Measurements from ENCODE around the gene EPHA2.

The EPHA2 gene

DNA sequence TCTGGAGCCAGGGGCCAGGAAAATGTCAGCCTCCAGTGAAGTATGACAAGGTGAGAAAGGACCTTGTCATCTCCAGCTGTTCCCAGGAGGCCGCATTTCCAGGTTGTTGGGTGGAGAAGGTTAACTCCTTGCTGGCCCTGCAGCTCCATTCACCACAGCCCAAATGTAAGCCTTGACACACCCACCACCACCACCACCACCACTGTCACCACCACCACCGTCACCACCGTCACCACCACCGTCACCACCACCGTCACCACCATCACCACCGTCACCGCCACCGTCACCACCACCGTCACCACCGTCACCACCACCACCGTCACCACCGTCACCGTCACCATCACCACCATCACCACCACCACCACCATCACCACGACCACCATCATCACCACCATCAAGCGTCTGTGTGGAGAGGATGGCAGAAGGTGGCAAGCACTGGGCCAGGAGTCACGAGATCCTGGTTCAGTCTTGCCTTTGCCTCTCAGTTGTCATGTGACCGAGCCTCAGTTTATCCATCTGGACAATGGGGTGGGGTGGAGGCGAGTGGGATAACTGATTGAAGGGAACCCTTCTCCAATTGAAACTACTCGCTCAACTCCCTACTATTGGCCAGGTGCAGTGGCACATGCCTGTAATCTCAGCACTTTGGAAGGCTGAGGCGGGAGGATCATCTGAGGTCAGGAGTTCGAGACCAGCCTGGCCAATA is 61.3 kb downstream of the EPHA2 start:
- no peaks in the 10 kb centered on the region for H3K79me2 ChIP-seq
- H3K4me2 ChIP-seq (ENCODE audit: low read length): no peak overlapping the region
- no peak overlapping the region for H3K27ac ChIP-seq
- H3K9ac ChIP-seq: no peak overlapping the region
- no peak overlapping the region for H2AFZ ChIP-seq
- H3K27me3 ChIP-seq (ENCODE audit: control insufficient read depth, insufficient read depth, low read length): no peaks in the 10 kb centered on the region
- TF ChIP-seq CTCF (IDR thresholded peaks at IDR 0.05): no peak
- H3K36me3 ChIP-seq (ENCODE audit: control insufficient read depth, insufficient read depth, low read length): no peaks in the 10 kb centered on the region
- H3K4me1 ChIP-seq: no peaks in the 10 kb centered on the region
- no peak overlapping the region for H3K4me3 ChIP-seq (ENCODE audit: low read depth, low read length)
- no peaks in the 10 kb centered on the region for H3K9me3 ChIP-seq (ENCODE audit: control insufficient read depth, low read length)

- no peak overlapping the region for H3K4me2 ChIP-seq (ENCODE audit: low read length)
- no peaks in the 10 kb centered on the region for H3K79me2 ChIP-seq
- H3K9me3 ChIP-seq (ENCODE audit: control insufficient read depth, low read length): no peaks in the 10 kb centered on the region
- no peak overlapping the region for H2AFZ ChIP-seq
- no peak for TF ChIP-seq CTCF (IDR thresholded peaks at IDR 0.05)
- H3K36me3 ChIP-seq (ENCODE audit: control insufficient read depth, insufficient read depth, low read length): no peaks in the 10 kb centered on the region
- H3K4me1 ChIP-seq: no peaks in the 10 kb centered on the region
- no peak overlapping the region for H3K4me3 ChIP-seq (ENCODE audit: low read depth, low read length)
- no peak overlapping the region for H3K27ac ChIP-seq
- no peak overlapping the region for H3K9ac ChIP-seq
- H3K27me3 ChIP-seq (ENCODE audit: control insufficient read depth, insufficient read depth, low read length): no peaks in the 10 kb centered on the region
Measured at GRCh38 chr1:16093611-16094010, 62.3 kb downstream of the EPHA2 start.

DNA sequence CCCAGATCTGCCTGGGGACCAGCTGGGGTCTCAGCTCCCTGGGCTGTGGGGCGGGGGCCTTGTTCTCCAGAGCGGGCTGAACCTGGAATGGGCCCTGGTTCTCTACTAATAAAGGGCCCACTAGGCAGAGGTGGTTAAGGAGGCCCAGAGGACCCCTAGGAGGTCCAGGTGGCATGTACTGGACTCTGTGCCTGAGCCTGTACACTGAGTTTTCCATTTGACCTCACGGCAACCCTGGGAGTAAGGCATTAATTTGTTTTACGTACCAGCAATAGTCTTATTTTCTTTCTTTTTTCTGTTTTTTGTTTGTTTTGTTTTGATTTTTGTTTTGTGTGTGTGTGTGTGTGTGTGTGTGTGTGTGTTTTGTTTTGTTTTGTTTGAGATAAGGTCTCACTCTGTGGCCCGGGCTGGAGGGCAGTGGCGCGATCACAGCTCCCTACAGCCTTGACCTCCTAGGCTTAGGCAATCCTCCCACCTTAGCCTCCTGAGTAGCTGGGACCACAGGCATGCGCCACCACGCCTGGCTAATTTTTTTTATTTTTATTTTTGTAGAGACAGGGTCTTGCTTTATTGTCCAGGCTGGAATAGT is 62.9 kb downstream of the EPHA2 start:
- no peak for TF ChIP-seq CTCF (IDR thresholded peaks at IDR 0.05)
- H3K4me1 ChIP-seq: no peaks in the 10 kb centered on the region
- H3K9me3 ChIP-seq (ENCODE audit: control insufficient read depth, low read length): no peaks in the 10 kb centered on the region
- no peak overlapping the region for H3K4me3 ChIP-seq (ENCODE audit: low read depth, low read length)
- H3K79me2 ChIP-seq: no peaks in the 10 kb centered on the region
- no peak overlapping the region for H3K27ac ChIP-seq
- no peaks in the 10 kb centered on the region for H3K36me3 ChIP-seq (ENCODE audit: control insufficient read depth, insufficient read depth, low read length)
- H3K4me2 ChIP-seq (ENCODE audit: low read length): no peak overlapping the region
- H2AFZ ChIP-seq: no peak overlapping the region
- no peaks in the 10 kb centered on the region for H3K27me3 ChIP-seq (ENCODE audit: control insufficient read depth, insufficient read depth, low read length)
- H3K9ac ChIP-seq: no peak overlapping the region

- Histone ChIP-seq H3K27ac (no peak overlapping the region), H3K4me3 (ENCODE audit: low read depth, low read length) (no peak overlapping the region), H3K9ac (no peak overlapping the region), H3K27me3 (ENCODE audit: control insufficient read depth, insufficient read depth, low read length) (no peaks in the 10 kb centered on the region), H3K9me3 (ENCODE audit: control insufficient read depth, low read length) (no peaks in the 10 kb centered on the region), H3K4me1 (no peaks in the 10 kb centered on the region), H2AFZ (no peak overlapping the region), H3K79me2 (no peaks in the 10 kb centered on the region), H3K4me2 (ENCODE audit: low read length) (no peak overlapping the region), H3K36me3 (ENCODE audit: control insufficient read depth, insufficient read depth, low read length) (no peaks in the 10 kb centered on the region)
- no peak for TF ChIP-seq CTCF (IDR thresholded peaks at IDR 0.05)
Measured at GRCh38 chr1:16092097-16092922, 63.6 kb downstream of the EPHA2 start.
